Bronchial epithelial cell (primary cell): ENCODE data around the gene KPNA5. TPM values are rescaled to one million over a fixed set of nuclear protein-coding genes. Genes with fewer than 3 reads are reported as not detected.
A peak's percentile ranks its signal among the peaks of the same experiment; 100 is the strongest.
"Not testable (repeated sequence)": the region's sequence is repeated elsewhere in the genome, so short reads cannot be mapped to it uniquely, and the experiment has no call there.

Source experiments
- DNase-seq: peaks from one replicate; pipeline ENCODE4 v3.0.0-alpha.2; 2010; ENCODE audit warnings: low read depth
- FAIRE-seq: peaks from 2 replicates; lab custom pipeline; 2011; peaks lifted over from hg19 to GRCh38; lab: Jason Lieb, UNC
- H3K27me3 ChIP-seq: 2 replicates; pipeline ENCODE4 v1.5.1; 2011; ENCODE audit warnings: low read length; ENCODE audit not compliant: control insufficient read depth, insufficient read depth
- H3K36me3 ChIP-seq: 2 replicates; pipeline ENCODE4 v1.5.1; 2011; ENCODE audit warnings: low read length; ENCODE audit not compliant: control insufficient read depth, insufficient read depth
- H3K4me3 ChIP-seq: 2 replicates; pipeline ENCODE4 v1.5.1; 2011; ENCODE audit warnings: mild to moderate bottlenecking, low read depth, low read length, control low read depth
- CTCF ChIP-seq: IDR thresholded peaks from 2 replicates; pipeline ENCODE4 v1.5.1; 2011; ENCODE audit warnings: mild to moderate bottlenecking, moderate library complexity, low read length, control low read depth, inconsistent platforms; ENCODE audit not compliant: insufficient read depth, severe bottlenecking
- total RNA-seq: library from RNA; depleted of rRNA; stranded (reverse); fragments of >200 nt; gene quantifications from 2 replicates; pipeline ENCODE4 v1.2.1, GENCODE V29; 2014

Gene KPNA5
- total RNA-seq, 1 donor from 2014 or later: 3.2 TPM

GRCh38 chr6:116714296-116714695 is 33.3 kb downstream of the KPNA5 start:
- Histone ChIP-seq H3K4me3 (no peak overlapping the region), H3K36me3 (no peaks in the 10 kb centered on the region), H3K27me3 (no peaks in the 10 kb centered on the region)
- DNase-seq: no peak
- no peak for TF ChIP-seq CTCF
- no peak for FAIRE-seq

GRCh38 chr6:116714761-116715160 is 33.8 kb downstream of the KPNA5 start:
- no peak for TF ChIP-seq CTCF
- no peak overlapping the region for H3K4me3 ChIP-seq
- FAIRE-seq: peak; percentile 40
- no peaks in the 10 kb centered on the region for H3K27me3 ChIP-seq
- no peaks in the 10 kb centered on the region for H3K36me3 ChIP-seq
- DNase-seq: no peak

- peaks cover 1% of the 10 kb centered on the region for H3K36me3 ChIP-seq
These were observed 45.9 kb downstream of the KPNA5 start for GRCh38 chr6:116726947-116727346.

GRCh38 chr6:116730513-116730912 is 49.5 kb downstream of the KPNA5 start:
- Histone ChIP-seq H3K36me3 (no peaks in the 10 kb centered on the region), H3K4me3 (no peak overlapping the region), H3K27me3 (no peaks in the 10 kb centered on the region)
- no peak for TF ChIP-seq CTCF
- DNase-seq: no peak
- no peak for FAIRE-seq

More at GRCh38 chr6:116726947-116727346, 45.9 kb downstream of the KPNA5 start:
- FAIRE-seq (no peak), DNase-seq (no peak)
- no peaks in the 10 kb centered on the region for H3K27me3 ChIP-seq
- no peak for TF ChIP-seq CTCF
- no peak overlapping the region for H3K4me3 ChIP-seq

GRCh38 chr6:116737004-116737403 is 56.0 kb downstream of the KPNA5 start:
- H3K27me3 ChIP-seq: no peaks in the 10 kb centered on the region
- TF ChIP-seq CTCF: no peak
- FAIRE-seq: no peak
- no peak for DNase-seq
- H3K36me3 ChIP-seq: no peaks in the 10 kb centered on the region
- no peak overlapping the region for H3K4me3 ChIP-seq

GRCh38 chr6:116740486-116740885 is 59.5 kb downstream of the KPNA5 start:
- not testable (repeated sequence) for H3K27me3 ChIP-seq, DNase-seq, H3K36me3 ChIP-seq, H3K4me3 ChIP-seq, FAIRE-seq
